NB4 (cell line): ENCODE results near the gene HSPA12A.

Experiments
- CTCF ChIP-seq: IDR thresholded peaks from one replicate; pipeline ENCODE4 v1.5.1; 2012; ENCODE audit warnings: low read depth, low read length
- MYC ChIP-seq: IDR thresholded peaks from 2 replicates; pipeline ENCODE4 v1.6.1; 2011; ENCODE audit warnings: low read depth, low read length

- TF ChIP-seq CTCF (no peak), MYC (no peak)
These were observed 58.5 kb downstream of the HSPA12A start for GRCh38 chr10:116683821-116684220.
